BJ (cell line): ENCODE data around the gene LAMA3. TPM values are rescaled to one million over a fixed set of nuclear protein-coding genes. Genes with fewer than 3 reads are reported as not detected.
A peak's percentile ranks its signal among the peaks of the same experiment; 100 is the strongest.

ENCODE experiments used
- CTCF ChIA-PET: fragments of 350-600 bp; formaldehyde crosslinking; extraction: SDS; loops from one replicate; lab custom pipeline; 2021; ENCODE audit warnings: antibody characterized with exemption, inconsistent platforms; lab: Yijun Ruan, JAX
- POLR2A ChIA-PET: fragments of 300-600 bp; sonication (Branson Sonifier 250); formaldehyde crosslinking; extraction: SDS; loops from one replicate; lab custom pipeline; 2021; ENCODE audit warnings: antibody characterized with exemption; lab: Charles Lee
- DNase-seq: peaks from one replicate; pipeline ENCODE4 v3.0.0-alpha.2; 2011; ENCODE audit warnings: low read depth
- H3K27me3 ChIP-seq: 2 replicates; pipeline ENCODE4 v1.6.0; 2011; ENCODE audit warnings: low read length; ENCODE audit not compliant: control insufficient read depth, insufficient read depth
- H3K36me3 ChIP-seq: 2 replicates; pipeline ENCODE4 v1.5.1; 2011; ENCODE audit warnings: low read length; ENCODE audit not compliant: control insufficient read depth, insufficient read depth
- H3K4me3 ChIP-seq: 2 replicates; pipeline ENCODE4 v1.5.1; 2011; ENCODE audit warnings: low read depth, mild to moderate bottlenecking, control low read depth, low read length
- CTCF ChIP-seq: IDR thresholded peaks from 2 replicates; pipeline ENCODE4 v1.5.1; 2011; ENCODE audit warnings: low read depth, mild to moderate bottlenecking, control low read depth, inconsistent platforms, low read length, moderate library complexity; ENCODE audit not compliant: insufficient read depth
- polyA plus RNA-seq: library from polyadenylated mRNA; depleted of rRNA; stranded (reverse); fragments of >200 nt; gene quantifications from 2 replicates; pipeline ENCODE4 v1.2.3, GENCODE V29; 2011

LAMA3 gene
- polyA plus RNA-seq, 1 experiment, result 5.6 TPM

GRCh38 chr18:23992941-23993280, 303.7 kb downstream of the LAMA3 start:
- ChIA-PET POLR2A (no interaction called here), CTCF (no interaction called here)
- TF ChIP-seq CTCF, result no peak
- no peak for DNase-seq
- Histone ChIP-seq H3K27me3 (no peaks in the 10 kb centered on the region), H3K4me3 (no peak overlapping the region), H3K36me3 (no peaks in the 10 kb centered on the region)

- no peaks in the 10 kb centered on the region for H3K36me3 ChIP-seq
- POLR2A ChIA-PET, result no interaction called here
- CTCF ChIA-PET, result interaction anchor here (1.3 kb wide), 1 partner anchor 169 kb away, joined by 3 read pairs; no protein-coding TSS in a partner anchor
- DNase-seq, result peak; percentile 97
- H3K4me3 ChIP-seq, result no peak overlapping the region
- H3K27me3 ChIP-seq, result no peaks in the 10 kb centered on the region
- no peak for TF ChIP-seq CTCF
Observed at GRCh38 chr18:23994361-23994902, 305.2 kb downstream of the LAMA3 start.

- no peak overlapping the region for H3K4me3 ChIP-seq
- CTCF ChIA-PET, result no interaction called here
- no peaks in the 10 kb centered on the region for H3K27me3 ChIP-seq
- TF ChIP-seq CTCF, result no peak
- POLR2A ChIA-PET, result no interaction called here
- DNase-seq, result no peak
- no peaks in the 10 kb centered on the region for H3K36me3 ChIP-seq
Observed at GRCh38 chr18:23995180-23995579, 305.9 kb downstream of the LAMA3 start.

DNA sequence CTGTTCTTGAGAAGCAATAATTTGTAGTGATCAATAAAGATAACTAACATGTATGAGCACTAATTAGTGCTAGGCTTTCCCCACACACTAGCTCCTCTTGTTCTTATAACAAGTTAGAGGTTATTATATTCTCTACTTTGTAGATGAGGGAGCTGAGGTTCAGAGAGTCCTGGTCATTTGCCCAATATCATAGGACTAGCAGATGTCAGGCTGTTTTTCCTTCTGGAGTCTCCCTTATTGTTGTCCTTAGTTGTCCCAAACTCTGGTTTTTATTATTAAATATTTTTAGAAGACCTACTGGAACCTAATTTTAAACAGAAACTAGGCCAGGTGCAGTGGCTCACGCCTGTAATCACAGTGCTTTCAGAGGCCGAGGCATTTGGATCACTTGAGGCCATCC, 308.8 kb downstream of the LAMA3 start:
- DNase-seq, result no peak
- H3K4me3 ChIP-seq, result no peak overlapping the region
- H3K27me3 ChIP-seq, result no peaks in the 10 kb centered on the region
- POLR2A ChIA-PET, result interaction anchor here (0.7 kb wide), 1 partner anchor 141 kb away, joined by 5 read pairs; no protein-coding TSS in a partner anchor
- H3K36me3 ChIP-seq, result no peaks in the 10 kb centered on the region
- TF ChIP-seq CTCF, result no peak
- CTCF ChIA-PET, result interaction anchor here (0.6 to 2.4 kb wide), 3 partner anchors 12 to 79 kb away, joined by 3 to 7 read pairs (median 4); no protein-coding TSS in a partner anchor

- CTCF ChIA-PET, result interaction anchor here (0.9 to 2.4 kb wide), 3 partner anchors 11 to 80 kb away, joined by 4 to 7 read pairs (median 5); no protein-coding TSS in a partner anchor
- TF ChIP-seq CTCF, result no peak
- Histone ChIP-seq H3K4me3 (no peak overlapping the region), H3K27me3 (no peaks in the 10 kb centered on the region), H3K36me3 (no peaks in the 10 kb centered on the region)
- POLR2A ChIA-PET, result no interaction called here
- no peak for DNase-seq
Observed at GRCh38 chr18:23998820-23999219, 309.6 kb downstream of the LAMA3 start.
